ENCODE measurements around the gene FYN. TPM values are rescaled to one million over a fixed set of nuclear protein-coding genes. Genes with fewer than 3 reads are reported as not detected.

Gene FYN
- total and polyA plus RNA-seq, 2 of the 8 experiments (the other 6 are each of a cell fraction or from before 2014, with no cell fraction given) = 46.8 to 97.2 TPM

- Histone ChIP-seq H3K4me3 (ENCODE audit: extremely low read depth in 1 of 4, insufficient read depth in 2 of 4, low read depth in 3 of 4, low read length in 4 of 4) (peak overlapping the region; percentile 51 to 85 (median 69)), H3K4me2 (ENCODE audit: insufficient read depth in 1 of 2, low read depth in 2 of 2, low read length in 2 of 2) (peak overlapping the region; percentile 94 to 97), H3K27me3 (replicated peaks in 1 of 4; ENCODE audit: control insufficient read depth in 3 of 4, extremely low read depth in 1 of 4, insufficient read depth in 3 of 4, low read length in 3 of 4) (no peaks in the 10 kb centered on the region), H2BK20ac (ENCODE audit: low read length) (no peak overlapping the region), H4K8ac (ENCODE audit: extremely low read depth, insufficient read depth, low read length) (0 out of 2 replicates have a peak overlapping the region, but pooled peaks have one; percentile 5), H3K14ac (ENCODE audit: insufficient read length) (no peak overlapping the region), H2BK5ac (ENCODE audit: low read depth, low read length) (no peak overlapping the region), H2BK15ac (ENCODE audit: low read length) (no peak overlapping the region), H3K4ac (replicated peaks; ENCODE audit: insufficient read length, low read depth, low read length) (no peak overlapping the region), H3K9ac (replicated peaks in 1 of 4; ENCODE audit: extremely low read depth in 1 of 4, low read depth in 3 of 4, low read length in 3 of 4) (peak overlapping the region; percentile 22 to 84 (median 56); a peak in 6 of 7 replicates), H4K5ac (ENCODE audit: insufficient read length, low read depth, low read length) (no peak overlapping the region), H3K79me2 (ENCODE audit: control insufficient read depth in 1 of 2, insufficient read depth in 2 of 2, low read length in 2 of 2) (peaks cover 7 to 46% of the 10 kb centered on the region in 2 experiments), H3K23ac (ENCODE audit: insufficient read length) (no peak overlapping the region), H2AFZ (ENCODE audit: low read length) (no peak overlapping the region), H3K18ac (ENCODE audit: extremely low read depth, low read length) (no peak overlapping the region), H3K23me2 (ENCODE audit: low read depth, low read length) (peaks cover 4% of the 10 kb centered on the region; the same call in 1 of the 2 replicates), H3K27ac (ENCODE audit: low read depth, low read length) (peak overlapping the region; percentile 42; the same call in 1 of the 2 replicates), H2AK5ac (ENCODE audit: low read depth, low read length) (no peak overlapping the region), H2BK12ac (ENCODE audit: low read depth, low read length) (no peak overlapping the region), H3K79me1 (ENCODE audit: low read depth, low read length) (peaks cover 6% of the 10 kb centered on the region; the same call in 1 of the 2 replicates), H3K36me3 (ENCODE audit: control insufficient read depth in 2 of 4, insufficient read depth in 4 of 4, low read length in 3 of 4) (no peaks in the 10 kb centered on the region), H3K9me3 (ENCODE audit: insufficient read depth in 2 of 2, low read depth in 1 of 2, low read length in 1 of 2) (no peaks in the 10 kb centered on the region), H2BK120ac (replicated peaks; ENCODE audit: low read depth, low read length) (no peak overlapping the region), H3K4me1 (replicated peaks in 1 of 4; ENCODE audit: control insufficient read depth in 3 of 4, insufficient read depth in 4 of 4, low read length in 3 of 4) (peaks cover 0 to 14% (median 8%) of the 10 kb centered on the region in 4 experiments; a peak in 5 of 7 replicates), H4K91ac (replicated peaks; ENCODE audit: insufficient read length, low read length) (no peak overlapping the region), H4K20me1 (replicated peaks in 1 of 2; ENCODE audit: control insufficient read depth in 1 of 2, insufficient read depth in 2 of 2, low read length in 2 of 2) (peaks cover 0 to 2% of the 10 kb centered on the region in 2 experiments), H3K56ac (replicated peaks; ENCODE audit: insufficient read length, low read depth, low read length) (no peak overlapping the region)
- peak; percentile 81; the same call in 1 of the 2 replicates for TF ChIP-seq RBBP5 (IDR thresholded peaks at IDR 0.05; ENCODE audit: borderline replicate concordance, low read depth, low read length)
- TF ChIP-seq NRF1 (IDR thresholded peaks at IDR 0.05; ENCODE audit: low read depth, low read length) = no peak
- no peak for TF ChIP-seq CREB1 (IDR thresholded peaks at IDR 0.05)
- TF ChIP-seq ASH2L (IDR thresholded peaks at IDR 0.05; ENCODE audit: low read length) = no peak
- no peak for TF ChIP-seq E2F6 (IDR thresholded peaks at IDR 0.05)
- TF ChIP-seq PHF8 (conservative IDR thresholded peaks at IDR 0.05; ENCODE audit: low read depth, low read length) = 0 out of 2 replicates have a peak, but pooled peaks have one; percentile 31
- peak in 1 of 2 experiments; percentile 33; a peak in 2 of 3 replicates for TF ChIP-seq POLR2A (IDR thresholded peaks at IDR 0.05; ENCODE audit: control extremely low read depth in 1 of 2, low read depth in 2 of 2, low read length in 2 of 2)
- 0 out of 2 replicates have a peak, but pooled peaks have one; percentile 26 for TF ChIP-seq TAF1 (IDR thresholded peaks at IDR 0.05; ENCODE audit: low read depth, low read length)
- 0 out of 4 replicates have a peak, but pooled peaks of 1 of the 2 experiments have one; percentile 1 for TF ChIP-seq HDAC2 (IDR thresholded peaks at IDR 0.05; ENCODE audit: borderline replicate concordance in 1 of 2, low read depth in 2 of 2, low read length in 2 of 2)
- CTCF ChIA-PET (ENCODE audit: partially characterized antibody) = interaction anchor here (0.9 to 2.0 kb wide), 2 partner anchors 17 to 170 kb away, joined by 3 to 8 read pairs; no protein-coding TSS in a partner anchor
- no peak for FAIRE-seq
- DNase-seq (ENCODE audit: low read depth in 1 of 2, low spot score in 2 of 2) = peak in 1 of 2 experiments; percentile 82
- 0% methylated on average over 8 of the region's 83 CpGs; no CpG with 5 or more reads in 1 of the 2 experiments for WGBS, 2 experiments (ENCODE audit: extremely low coverage in 1 of 2, insufficient coverage in 1 of 2, insufficient read length in 1 of 2, insufficient replicate concordance in 2 of 2, low coverage in 1 of 2, low lambda C conversion rate in 2 of 2, missing lambda C conversion rate in 1 of 2)
- POLR2A ChIA-PET (ENCODE audit: partially characterized antibody) = interaction anchor here (0.8 to 1.3 kb wide), 6 partner anchors 22 to 388 kb away, joined by 3 to 5 read pairs (median 3); no protein-coding TSS in a partner anchor
Observed at GRCh38 chr6:111872401-111873177, 663 bp downstream of the FYN start.
